Smooth muscle cell (in vitro differentiated cells): Measurements from ENCODE around the gene COMMD1. TPM values are rescaled to one million over a fixed set of nuclear protein-coding genes. Genes with fewer than 3 reads are reported as not detected.

ENCODE experiments used
- DNase-seq: peaks from one replicate; lab custom pipeline; 2025; ENCODE audit not compliant: unreplicated experiment; lab: John Stamatoyannopoulos, UW
- H2AFZ ChIP-seq: fragments of 200-600 bp; sonication (generic); 2 replicates; pipeline ENCODE4 v1.6.0; 2016; ENCODE audit warnings: antibody characterized with exemption, low read depth, mild to moderate bottlenecking
- H3F3A ChIP-seq: fragments of 200-600 bp; sonication (generic); 2 replicates; pipeline ENCODE4 v1.6.0; 2017; ENCODE audit warnings: antibody characterized with exemption, low read depth
- H3K27ac ChIP-seq: fragments of 200-600 bp; sonication (generic); 2 replicates; pipeline ENCODE4 v1.5.1; 2016; ENCODE audit warnings: low read depth, mild to moderate bottlenecking
- H3K27me3 ChIP-seq: fragments of 200-600 bp; sonication (generic); 2 replicates; pipeline ENCODE4 v1.6.1; 2016; ENCODE audit warnings: low read depth, mild to moderate bottlenecking
- H3K36me3 ChIP-seq: fragments of 200-600 bp; sonication (generic); 2 replicates; pipeline ENCODE4 v1.5.1; 2016; ENCODE audit warnings: low read depth
- H3K4me1 ChIP-seq: fragments of 200-600 bp; sonication (generic); 2 replicates; pipeline ENCODE4 v1.5.1; 2016; ENCODE audit warnings: low read depth
- H3K4me2 ChIP-seq: fragments of 200-600 bp; sonication (generic); 2 replicates; pipeline ENCODE4 v1.6.0; 2016; ENCODE audit warnings: mild to moderate bottlenecking
- H3K4me3 ChIP-seq: fragments of 200-600 bp; sonication (generic); 2 replicates; pipeline ENCODE4 v1.5.1; 2016; ENCODE audit warnings: mild to moderate bottlenecking
- H3K79me2 ChIP-seq: fragments of 200-600 bp; sonication (generic); 2 replicates; pipeline ENCODE4 v1.6.0; 2016; ENCODE audit warnings: low read depth, mild to moderate bottlenecking
- H3K9ac ChIP-seq: fragments of 200-600 bp; sonication (generic); 2 replicates; pipeline ENCODE4 v1.6.0; 2016; ENCODE audit warnings: low read depth
- H3K9me3 ChIP-seq: fragments of 200-600 bp; sonication (generic); replicated peaks from 2 replicates; pipeline ENCODE4 v1.5.1; 2016; ENCODE audit warnings: low read depth
- H4K20me1 ChIP-seq: fragments of 200-600 bp; sonication (generic); 2 replicates; pipeline ENCODE4 v1.6.0; 2016; ENCODE audit warnings: low read depth
- WGBS: methylation state at CpG from one replicate; pipeline ENCODE4 v1.1.7; 2016; ENCODE audit warnings: low lambda C conversion rate; 5-methylcytosine and 5-hydroxymethylcytosine counted together
- polyA plus RNA-seq: library from polyadenylated mRNA; unstranded; fragments of >200 nt; fragmentation: Nextera tagmentation; extraction: Ambion mirVana; gene quantifications from 2 replicates; pipeline ENCODE4 v1.2.1, GENCODE V29; 2016
- total RNA-seq: library from RNA; depleted of rRNA; stranded (reverse); fragments of >200 nt; gene quantifications from 2 replicates; pipeline ENCODE4 v1.2.3, GENCODE V29; 2014
- TF ChIP-seq, protein P1 (sequence below): fragments of 200-600 bp; sonication (generic); IDR thresholded peaks from 2 replicates; pipeline ENCODE4 v1.5.1; 2017; ENCODE audit warnings: borderline replicate concordance, mild to moderate bottlenecking, antibody characterized with exemption; ENCODE audit not compliant: insufficient read depth, poor library complexity, severe bottlenecking

Gene COMMD1
- total and polyA plus RNA-seq, 2 experiments from 2014 or later = 50.6 to 82.9 TPM

DNA sequence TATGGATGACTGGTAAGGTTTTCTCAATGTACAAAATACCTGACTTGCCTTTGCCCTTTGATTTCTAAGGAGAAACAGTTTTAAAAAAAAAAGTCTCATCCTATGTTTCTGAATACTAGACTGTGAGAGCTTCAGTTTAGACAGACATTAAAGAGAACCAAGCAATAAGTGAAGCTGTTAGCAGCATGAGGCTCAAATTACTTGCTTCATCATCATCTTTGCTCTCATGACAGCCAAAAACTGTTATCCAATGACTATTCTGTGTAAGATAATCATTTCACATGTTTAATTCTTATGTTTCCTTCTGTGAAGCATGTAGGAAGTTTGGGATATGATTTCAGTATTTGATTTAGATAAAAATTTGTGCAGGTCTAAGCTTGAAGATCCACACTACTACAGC lies 129.2 kb downstream of the COMMD1 start:
- no peak for DNase-seq
- no peaks in the 10 kb centered on the region for H3K9me3 ChIP-seq
- H3K79me2 ChIP-seq = no peaks in the 10 kb centered on the region
- no peak overlapping the region for H3K4me3 ChIP-seq
- H3K4me1 ChIP-seq = peaks cover 17% of the 10 kb centered on the region
- no peaks in the 10 kb centered on the region for H3K36me3 ChIP-seq
- no peak overlapping the region for H3K4me2 ChIP-seq
- H3K27me3 ChIP-seq = no peaks in the 10 kb centered on the region
- H3K27ac ChIP-seq = no peak overlapping the region
- no peaks in the 10 kb centered on the region for H3F3A ChIP-seq
- H3K9ac ChIP-seq = no peak overlapping the region
- H4K20me1 ChIP-seq = no peaks in the 10 kb centered on the region
- TF ChIP-seq, protein P1, sequence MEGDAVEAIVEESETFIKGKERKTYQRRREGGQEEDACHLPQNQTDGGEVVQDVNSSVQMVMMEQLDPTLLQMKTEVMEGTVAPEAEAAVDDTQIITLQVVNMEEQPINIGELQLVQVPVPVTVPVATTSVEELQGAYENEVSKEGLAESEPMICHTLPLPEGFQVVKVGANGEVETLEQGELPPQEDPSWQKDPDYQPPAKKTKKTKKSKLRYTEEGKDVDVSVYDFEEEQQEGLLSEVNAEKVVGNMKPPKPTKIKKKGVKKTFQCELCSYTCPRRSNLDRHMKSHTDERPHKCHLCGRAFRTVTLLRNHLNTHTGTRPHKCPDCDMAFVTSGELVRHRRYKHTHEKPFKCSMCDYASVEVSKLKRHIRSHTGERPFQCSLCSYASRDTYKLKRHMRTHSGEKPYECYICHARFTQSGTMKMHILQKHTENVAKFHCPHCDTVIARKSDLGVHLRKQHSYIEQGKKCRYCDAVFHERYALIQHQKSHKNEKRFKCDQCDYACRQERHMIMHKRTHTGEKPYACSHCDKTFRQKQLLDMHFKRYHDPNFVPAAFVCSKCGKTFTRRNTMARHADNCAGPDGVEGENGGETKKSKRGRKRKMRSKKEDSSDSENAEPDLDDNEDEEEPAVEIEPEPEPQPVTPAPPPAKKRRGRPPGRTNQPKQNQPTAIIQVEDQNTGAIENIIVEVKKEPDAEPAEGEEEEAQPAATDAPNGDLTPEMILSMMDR = no peak
- H2AFZ ChIP-seq = no peak overlapping the region

DNA sequence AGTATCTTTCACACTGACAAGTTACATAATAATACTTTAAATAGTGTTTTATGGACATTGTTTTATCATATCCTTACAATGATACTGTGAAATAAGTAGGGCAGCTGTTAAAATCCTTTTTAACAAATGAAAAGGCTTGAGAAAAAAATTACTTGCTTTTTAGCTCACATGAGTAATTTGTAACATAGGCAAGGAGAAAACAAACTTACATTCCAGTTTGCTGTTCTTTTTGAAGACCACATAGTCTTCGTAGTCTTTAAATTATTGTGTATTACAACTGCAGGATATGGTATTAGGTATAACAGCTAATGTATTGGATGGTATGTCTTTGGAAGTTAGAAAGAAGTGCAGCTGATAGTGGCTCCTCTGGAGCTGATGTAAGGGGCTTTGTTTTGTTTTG lies 130.8 kb downstream of the COMMD1 start:
- H3K4me3 ChIP-seq = no peak overlapping the region
- 98% methylated on average over 1 of the region's 1 CpG for WGBS
- no peaks in the 10 kb centered on the region for H3K36me3 ChIP-seq
- no peaks in the 10 kb centered on the region for H3F3A ChIP-seq
- peaks cover 8% of the 10 kb centered on the region for H3K4me1 ChIP-seq
- H2AFZ ChIP-seq = no peak overlapping the region
- no peaks in the 10 kb centered on the region for H3K79me2 ChIP-seq
- TF ChIP-seq, protein P1 = no peak
- no peak overlapping the region for H3K9ac ChIP-seq
- H3K9me3 ChIP-seq = no peaks in the 10 kb centered on the region
- H3K4me2 ChIP-seq = no peak overlapping the region
- no peak for DNase-seq
- no peak overlapping the region for H3K27ac ChIP-seq
- H4K20me1 ChIP-seq = no peaks in the 10 kb centered on the region
- H3K27me3 ChIP-seq = no peaks in the 10 kb centered on the region

DNA sequence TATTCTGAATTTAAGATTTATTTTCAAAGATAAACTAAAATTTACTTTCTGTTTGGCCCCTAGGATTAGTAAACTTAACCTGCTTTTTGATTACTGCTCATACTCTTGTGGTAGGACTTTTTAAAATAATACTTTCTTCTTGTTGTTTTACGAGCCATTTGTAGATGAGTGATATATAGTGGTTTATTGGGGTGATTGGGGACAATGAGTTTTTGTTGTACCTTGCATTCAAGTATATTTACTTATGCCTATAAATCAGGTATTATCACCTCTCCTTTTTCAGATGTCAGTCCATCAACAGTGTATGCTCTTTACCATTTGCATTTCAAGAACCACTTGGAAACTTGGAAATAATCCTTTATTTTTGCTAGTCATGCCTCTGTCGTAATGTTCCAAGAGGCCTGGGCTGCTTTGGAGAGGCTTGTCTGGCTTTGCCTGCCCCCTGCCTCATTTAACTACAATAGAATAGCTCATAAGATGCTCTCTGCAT lies 131.3 kb downstream of the COMMD1 start:
- H3K36me3 ChIP-seq = no peaks in the 10 kb centered on the region
- H3K9ac ChIP-seq = no peak overlapping the region
- H3K79me2 ChIP-seq = no peaks in the 10 kb centered on the region
- H3F3A ChIP-seq = no peaks in the 10 kb centered on the region
- no peak overlapping the region for H3K4me3 ChIP-seq
- no peak overlapping the region for H3K27ac ChIP-seq
- no peak overlapping the region for H3K4me2 ChIP-seq
- H3K27me3 ChIP-seq = no peaks in the 10 kb centered on the region
- H3K4me1 ChIP-seq = peaks cover 2% of the 10 kb centered on the region
- H3K9me3 ChIP-seq = no peaks in the 10 kb centered on the region
- H2AFZ ChIP-seq = no peak overlapping the region
- WGBS = 96% methylated on average over 2 of the region's 2 CpGs
- DNase-seq = no peak
- no peaks in the 10 kb centered on the region for H4K20me1 ChIP-seq
- TF ChIP-seq, protein P1 = no peak

DNA sequence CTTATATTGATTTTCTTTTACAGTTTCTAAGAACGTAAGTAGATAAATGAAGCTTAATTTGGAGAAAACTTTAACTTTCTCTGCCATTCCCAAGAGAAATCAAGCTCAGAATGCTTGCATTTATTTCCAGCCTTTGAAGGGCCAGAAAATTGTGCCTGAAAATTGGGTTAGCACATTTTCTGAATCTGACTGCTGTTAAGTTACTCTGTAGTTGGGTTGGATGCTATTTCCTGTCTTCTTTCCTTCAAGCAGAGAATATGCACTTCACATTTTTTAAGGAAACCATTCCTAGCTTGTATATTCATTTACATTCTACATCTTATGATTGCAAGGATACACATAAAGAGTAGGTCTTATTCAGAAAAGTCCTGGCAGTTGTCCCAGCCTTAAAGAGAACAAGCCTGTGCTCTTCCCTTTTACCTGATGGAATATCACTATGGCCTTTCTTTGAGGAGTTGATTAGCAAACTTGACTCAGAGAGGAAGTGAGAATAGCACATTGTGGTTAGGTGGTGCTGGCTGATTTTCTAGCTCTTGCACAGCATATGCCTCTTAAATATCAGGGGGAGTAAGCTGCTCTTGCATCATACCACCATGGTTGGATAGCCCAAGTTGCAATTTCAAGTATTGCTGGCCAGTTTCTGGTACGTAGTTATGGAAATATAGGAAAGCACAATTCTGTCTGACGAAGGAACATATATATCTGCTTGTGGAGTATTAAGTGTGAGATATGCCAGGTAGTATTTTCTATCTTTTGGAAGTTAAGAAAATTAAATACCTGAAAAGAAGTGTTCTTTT lies 133.7 kb downstream of the COMMD1 start:
- Histone ChIP-seq H3K27ac (no peak overlapping the region), H3K27me3 (no peaks in the 10 kb centered on the region), H4K20me1 (no peaks in the 10 kb centered on the region), H3K4me1 (no peaks in the 10 kb centered on the region), H3K4me2 (no peak overlapping the region), H3K79me2 (no peaks in the 10 kb centered on the region), H3K9ac (no peak overlapping the region), H2AFZ (no peak overlapping the region), H3K4me3 (no peak overlapping the region), H3K36me3 (no peaks in the 10 kb centered on the region), H3K9me3 (no peaks in the 10 kb centered on the region), H3F3A (no peaks in the 10 kb centered on the region)
- no peak for DNase-seq
- TF ChIP-seq, protein P1 = no peak
- WGBS = 94% methylated on average over 3 of the region's 3 CpGs
